HFF-Myc (cell line): Measurements from ENCODE around the gene PCNT.

Source experiments
- DNase-seq: peaks from one replicate; pipeline ENCODE4 v3.0.0-alpha.2; 2011; ENCODE audit warnings: low read depth; ENCODE audit errors: extremely low read depth
- H3K4me3 ChIP-seq: replicated peaks from 2 replicates; pipeline ENCODE4 v1.5.1; 2011; ENCODE audit warnings: low read depth, mild to moderate bottlenecking, control low read depth, low read length
- TF ChIP-seq, protein P1 (sequence below): IDR thresholded peaks from 2 replicates; pipeline ENCODE4 v1.5.1; 2012; ENCODE audit warnings: mild to moderate bottlenecking, low read depth, low read length, control low read depth; ENCODE audit errors: missing control alignments

Gene PCNT

GRCh38 chr21:46477765-46478164, 153.8 kb downstream of the PCNT start:
- DNase-seq, result no peak
- TF ChIP-seq, protein P1, sequence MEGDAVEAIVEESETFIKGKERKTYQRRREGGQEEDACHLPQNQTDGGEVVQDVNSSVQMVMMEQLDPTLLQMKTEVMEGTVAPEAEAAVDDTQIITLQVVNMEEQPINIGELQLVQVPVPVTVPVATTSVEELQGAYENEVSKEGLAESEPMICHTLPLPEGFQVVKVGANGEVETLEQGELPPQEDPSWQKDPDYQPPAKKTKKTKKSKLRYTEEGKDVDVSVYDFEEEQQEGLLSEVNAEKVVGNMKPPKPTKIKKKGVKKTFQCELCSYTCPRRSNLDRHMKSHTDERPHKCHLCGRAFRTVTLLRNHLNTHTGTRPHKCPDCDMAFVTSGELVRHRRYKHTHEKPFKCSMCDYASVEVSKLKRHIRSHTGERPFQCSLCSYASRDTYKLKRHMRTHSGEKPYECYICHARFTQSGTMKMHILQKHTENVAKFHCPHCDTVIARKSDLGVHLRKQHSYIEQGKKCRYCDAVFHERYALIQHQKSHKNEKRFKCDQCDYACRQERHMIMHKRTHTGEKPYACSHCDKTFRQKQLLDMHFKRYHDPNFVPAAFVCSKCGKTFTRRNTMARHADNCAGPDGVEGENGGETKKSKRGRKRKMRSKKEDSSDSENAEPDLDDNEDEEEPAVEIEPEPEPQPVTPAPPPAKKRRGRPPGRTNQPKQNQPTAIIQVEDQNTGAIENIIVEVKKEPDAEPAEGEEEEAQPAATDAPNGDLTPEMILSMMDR, result no peak
- no peak overlapping the region for H3K4me3 ChIP-seq

- TF ChIP-seq, protein P1, result no peak
- DNase-seq, result no peak
- H3K4me3 ChIP-seq, result no peak overlapping the region
Observed at GRCh38 chr21:46478910-46479309, 155.0 kb downstream of the PCNT start.

DNA sequence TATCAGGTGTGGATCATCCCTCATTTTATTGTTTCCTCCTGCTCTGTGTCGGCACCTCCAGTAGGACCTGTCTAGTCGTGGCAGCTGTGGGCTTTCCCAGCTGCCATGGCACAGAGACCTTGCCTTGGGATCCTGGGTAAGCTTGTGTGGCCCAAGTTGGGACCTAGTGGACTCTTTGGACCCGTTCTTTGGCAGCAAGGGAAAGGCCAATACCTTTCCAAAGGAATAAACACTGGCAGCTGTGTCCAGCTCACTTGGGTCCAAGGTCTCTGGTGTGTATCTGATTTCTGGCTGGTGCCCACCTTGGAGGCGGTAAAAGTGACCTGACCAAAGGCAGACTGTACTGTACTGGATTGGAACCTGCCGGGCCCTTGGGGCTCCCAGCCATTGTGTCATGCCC, 156.5 kb downstream of the PCNT start:
- TF ChIP-seq, protein P1, result no peak
- DNase-seq, result no peak
- H3K4me3 ChIP-seq, result no peak overlapping the region

GRCh38 chr21:46482225-46482845, 158.4 kb downstream of the PCNT start:
- no peak for DNase-seq
- TF ChIP-seq, protein P1, result no peak
- H3K4me3 ChIP-seq, result no peak overlapping the region

- H3K4me3 ChIP-seq, result no peak overlapping the region
- DNase-seq, result no peak
- TF ChIP-seq, protein P1, result no peak
Observed at GRCh38 chr21:46482846-46483231, 158.9 kb downstream of the PCNT start.

DNA sequence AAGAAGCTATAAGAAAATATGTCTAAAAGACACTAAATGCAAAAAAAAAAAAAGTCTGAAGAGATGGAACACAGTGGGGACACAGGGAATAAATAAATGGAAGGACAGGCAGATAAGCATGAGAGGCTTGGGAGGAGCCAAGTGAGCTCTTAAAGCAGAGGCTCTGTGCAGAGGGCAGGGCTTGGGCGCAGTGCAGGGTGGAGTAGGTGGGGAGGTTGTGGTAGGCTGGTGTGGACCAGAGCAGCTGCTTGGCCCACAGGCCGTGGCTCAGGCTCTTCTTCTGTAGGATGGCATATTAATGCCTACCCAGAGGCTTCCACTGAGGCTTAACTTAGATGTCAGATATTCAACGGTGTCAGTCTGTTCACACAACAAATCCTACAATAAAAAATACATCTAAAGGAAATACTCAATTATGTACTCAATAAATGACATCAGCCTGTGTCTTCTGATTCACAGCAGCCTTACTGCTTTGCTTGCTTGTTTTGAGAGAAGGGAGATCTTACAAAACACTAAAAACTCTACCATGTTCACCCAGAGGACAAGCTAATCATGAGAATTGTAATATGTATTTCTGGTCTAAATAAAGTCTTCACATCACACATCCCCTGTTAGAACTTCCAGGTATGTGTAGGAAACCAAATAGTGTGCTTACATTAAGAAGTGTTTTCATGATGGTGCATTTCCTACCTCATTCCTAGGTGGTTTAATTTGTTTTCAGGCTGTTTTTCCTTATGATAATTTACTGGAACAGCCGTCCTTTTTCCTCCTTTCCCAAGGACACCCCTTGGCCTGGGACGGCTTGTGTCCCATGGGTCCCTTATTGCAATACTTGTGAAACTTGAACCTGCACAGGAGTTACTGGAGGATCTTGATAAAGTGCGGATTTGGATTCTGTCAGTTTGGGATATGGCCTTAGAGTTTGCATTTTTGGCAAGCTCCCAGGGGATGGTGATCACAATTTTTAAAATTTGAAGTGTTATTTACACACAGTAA, 159.6 kb downstream of the PCNT start:
- TF ChIP-seq, protein P1, result no peak
- no peak overlapping the region for H3K4me3 ChIP-seq
- DNase-seq, result no peak
